K562 (cell line): ENCODE measurements around the gene DYNC2I2. TPM values are rescaled to one million over a fixed set of nuclear protein-coding genes. Genes with fewer than 3 reads are reported as not detected.

ENCODE experiments used
- ARNT ChIP-seq, 2 experiments: fragments of 450-650 bp; IDR thresholded peaks; 2 replicates each; pipeline ENCODE4 v1.6.1; 2016; ENCODE audit warnings: mild to moderate bottlenecking in 1 of 2
- BCL6 ChIP-seq: fragments of 250-450 bp; sonication (Bioruptor Pico); IDR thresholded peaks from 2 replicates; pipeline ENCODE4 v1.4.0; 2020
- CBFA2T3 ChIP-seq: fragments of 450-650 bp; IDR thresholded peaks from 2 replicates; pipeline ENCODE4 v1.6.1; 2017
- CBX3 ChIP-seq, 2 experiments: IDR thresholded peaks; 1 replicate in 1 of 2; 2 replicates in 1 of 2; pipeline ENCODE4 v1.6.1; 2012; ENCODE audit warnings: inconsistent platforms in 2 of 2, low read length in 2 of 2, borderline replicate concordance in 1 of 2, control low read depth in 1 of 2
- CCNT2 ChIP-seq: IDR thresholded peaks from 2 replicates; pipeline ENCODE4 v1.6.1; 2011; ENCODE audit warnings: borderline replicate concordance, low read depth, mild to moderate bottlenecking, moderate library complexity, mixed read lengths, low read length; ENCODE audit not compliant: insufficient read length; ENCODE audit errors: extremely low read depth
- CTBP1 ChIP-seq: fragments of 450-650 bp; IDR thresholded peaks from 2 replicates; pipeline ENCODE4 v1.6.1; 2016; ENCODE audit warnings: borderline replicate concordance
- DIDO1 ChIP-seq: fragments of 450-650 bp; IDR thresholded peaks from 2 replicates; pipeline ENCODE4 v1.6.1; 2016; ENCODE audit warnings: low read depth, missing biosample characterization, missing genetic modification characterization
- HDAC1 ChIP-seq, 2 experiments: fragments of 450-650 bp; IDR thresholded peaks; 2 replicates each; pipeline ENCODE4 v1.6.1; 2016 to 2017; ENCODE audit warnings: inconsistent platforms in 1 of 2, mild to moderate bottlenecking in 1 of 2, moderate library complexity in 1 of 2
- LARP7 ChIP-seq: fragments of 450-650 bp; IDR thresholded peaks from 2 replicates; pipeline ENCODE4 v1.6.1; 2016
- NCOA1 ChIP-seq: fragments of 450-650 bp; IDR thresholded peaks from 2 replicates; pipeline ENCODE4 v1.6.1; 2016; ENCODE audit warnings: low read depth
- NR2C1 ChIP-seq, 2 experiments: fragments of 450-650 bp; IDR thresholded peaks; 2 replicates each; pipeline ENCODE4 v1.6.1; 2017; ENCODE audit warnings: mild to moderate bottlenecking in 2 of 2, antibody characterized with exemption in 1 of 2, inconsistent platforms in 1 of 2, missing compliant biosample characterization in 1 of 2, missing genetic modification characterization in 1 of 2
- NR2C2 ChIP-seq, 2 experiments: fragments of 200-800 bp in 1 of 2; sonication (Bioruptor generic) in 1 of 2; sonication (generic) in 1 of 2; formaldehyde crosslinking in 1 of 2; IDR thresholded peaks; 2 replicates each; pipeline versions ENCODE4 v1.6.1 to v1.8.0; 2016 to 2022; ENCODE audit warnings: mild to moderate bottlenecking in 1 of 2, missing compliant biosample characterization in 1 of 2, missing genetic modification characterization in 1 of 2, missing genetic modification reagents in 1 of 2
- POLR2G ChIP-seq: fragments of 200-400 bp; formaldehyde crosslinking; IDR thresholded peaks from 2 replicates; pipeline ENCODE4 v1.6.1; 2017; ENCODE audit warnings: low read depth, mild to moderate bottlenecking, antibody characterized with exemption, low read length, moderate library complexity
- RHOXF2B ChIP-seq: fragments of 250-450 bp; sonication (Bioruptor Pico); conservative IDR thresholded peaks from 2 replicates; pipeline ENCODE4 v1.5.1; 2021
- SAFB2 ChIP-seq: fragments of 200-400 bp; formaldehyde crosslinking; IDR thresholded peaks from 2 replicates; pipeline ENCODE4 v1.6.1; 2018; ENCODE audit warnings: borderline replicate concordance, low read length, low read depth, moderate library complexity; ENCODE audit not compliant: severe bottlenecking
- SMARCA4 ChIP-seq: fragments of 450-650 bp; IDR thresholded peaks from 2 replicates; pipeline ENCODE4 v1.6.1; 2016
- TAL1 ChIP-seq: fragments of 450-650 bp; IDR thresholded peaks from 2 replicates; pipeline ENCODE4 v1.6.1; 2016; ENCODE audit warnings: mild to moderate bottlenecking
- TEAD4 ChIP-seq, 2 experiments: sonication (generic) in 1 of 2; formaldehyde crosslinking in 1 of 2; IDR thresholded peaks; 2 replicates each; pipeline versions ENCODE4 v1.6.1 to v1.8.0; 2012 to 2022; ENCODE audit warnings: borderline replicate concordance in 1 of 2, inconsistent platforms in 1 of 2, low read length in 1 of 2, mild to moderate bottlenecking in 1 of 2, missing genetic modification reagents in 1 of 2
- TRIM28 ChIP-seq: fragments of 450-650 bp; IDR thresholded peaks from 2 replicates; pipeline ENCODE4 v1.6.1; 2017
- ZNF274 ChIP-seq: IDR thresholded peaks from 2 replicates; pipeline ENCODE4 v1.6.1; 2011; ENCODE audit warnings: low read depth, mild to moderate bottlenecking, low read length, moderate library complexity, borderline replicate concordance
- ZNF589 ChIP-seq: fragments of 200-800 bp; sonication (Bioruptor generic); IDR thresholded peaks from 2 replicates; pipeline ENCODE4 v1.6.1; 2016; ENCODE audit warnings: low read depth, missing genetic modification characterization, missing compliant biosample characterization
- ZZZ3 ChIP-seq: fragments of 450-650 bp; IDR thresholded peaks from 2 replicates; pipeline ENCODE4 v1.6.1; 2016; ENCODE audit warnings: antibody characterized with exemption, mild to moderate bottlenecking, moderate library complexity
- polyA plus RNA-seq, 8 experiments: library from polyadenylated mRNA; depleted of rRNA in 4 of 8; stranded (reverse) in 5 of 8; unstranded in 3 of 8; fragments of >200 nt; fragmentation: Nextera tagmentation in 2 of 8; fragmentation: Illumina TruSeq in 1 of 8; extraction: Ambion mirVana in 2 of 8; extraction: Trizol in 1 of 8; gene quantifications; 2 replicates each; pipeline versions ENCODE4 v1.2.1 to v1.2.3, GENCODE V29; 2011 to 2014; ENCODE audit warnings: inconsistent platforms in 1 of 8, missing spikeins in 1 of 8
- total RNA-seq, 7 experiments: library from RNA; depleted of rRNA in 6 of 7; stranded (reverse); fragments of >200 nt in 6 of 7; fragmentation: Illumina TruSeq in 2 of 7; extraction: Trizol in 2 of 7; gene quantifications; 2 replicates each; pipeline versions ENCODE4 v1.2.1 to v1.2.3, GENCODE V29; 2011 to 2021; ENCODE audit warnings: low replicate concordance in 1 of 7
- TF ChIP-seq, protein P1 (sequence below), 2 experiments: fragments of 200-800 bp in 1 of 2; sonication (Bioruptor generic) in 1 of 2; sonication (generic) in 1 of 2; formaldehyde crosslinking in 1 of 2; IDR thresholded peaks in 1 of 2; conservative IDR thresholded peaks in 1 of 2; 2 replicates each; pipeline versions ENCODE4 v1.5.0 to v1.6.1; 2016 to 2020; ENCODE audit warnings: missing compliant biosample characterization in 1 of 2, missing genetic modification characterization in 1 of 2, missing genetic modification reagents in 1 of 2
- TF ChIP-seq, protein P2 (sequence below), 2 experiments: fragments of 450-650 bp; conservative IDR thresholded peaks; 2 replicates each; pipeline ENCODE4 v1.6.1; 2017; ENCODE audit warnings: mild to moderate bottlenecking in 2 of 2, moderate library complexity in 2 of 2
- TF ChIP-seq, protein P3 (sequence below): sonication (generic); formaldehyde crosslinking; IDR thresholded peaks from 2 replicates; pipeline ENCODE4 v1.8.1; 2023; ENCODE audit warnings: mild to moderate bottlenecking, missing genetic modification reagents

DYNC2I2 gene
- total and polyA plus RNA-seq, 9 of the 15 experiments (the other 6 are each of a cell fraction or from before 2014, with no cell fraction given) = 1.5 to 249 (median 70.0) TPM

DNA sequence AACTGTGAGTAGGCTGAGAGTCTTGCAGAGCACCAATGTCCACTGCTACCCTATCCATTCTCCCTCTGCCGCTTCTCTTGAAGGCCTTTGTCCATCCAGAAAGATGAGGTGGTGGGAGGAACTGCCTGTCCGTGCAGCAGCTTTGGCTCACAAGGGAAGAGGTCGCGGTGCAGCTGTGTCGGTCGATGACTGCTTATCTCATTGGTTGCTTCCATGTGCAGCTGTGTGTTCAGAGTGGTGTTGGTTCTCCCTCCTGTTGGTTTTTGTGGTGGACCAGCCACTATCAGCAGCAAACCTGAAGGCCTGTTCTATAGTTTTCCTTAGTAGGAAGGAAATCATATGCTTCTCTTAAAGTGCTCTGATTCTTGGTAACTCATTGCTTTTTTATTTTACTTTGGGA is 63.6 kb downstream of the DYNC2I2 start (continued):
- TF ChIP-seq NCOA1 (peak; percentile 48; the same call in 1 of the 2 replicates), ARNT (IDR thresholded peaks at IDR 0.05) (peak; percentile 42 to 58; a peak in 1 of 4 replicates), TRIM28 (peak; percentile 81), TAL1 (peak; percentile 94), ZZZ3 (no peak), NR2C2 (CRISPR knock-in tag; IDR thresholded peaks at IDR 0.05) (no peak), NR2C2 (tag; IDR thresholded peaks at IDR 0.05) (no peak), CCNT2 (no peak), CBFA2T3 (peak; percentile 98), ZNF274 (peak; percentile 54; the same call in 1 of the 2 replicates), ZNF589 (CRISPR knock-in tag) (no peak), SMARCA4 (peak; percentile 64), DIDO1 (tag) (no peak), RHOXF2B (CRISPR knock-in tag) (no peak), LARP7 (no peak), HDAC1 (IDR thresholded peaks at IDR 0.05) (peak in 1 of 2 experiments; percentile 87; a peak in 2 of 4 replicates), POLR2G (no peak), TEAD4 (IDR thresholded peaks at IDR 0.05; ENCODE audit: low read length) (peak; percentile 97), TEAD4 (CRISPR knock-in tag; IDR thresholded peaks at IDR 0.05; ENCODE audit: borderline replicate concordance) (no peak), NR2C1 (IDR thresholded peaks at IDR 0.05) (no peak), NR2C1 (tag; IDR thresholded peaks at IDR 0.05) (no peak), BCL6 (no peak), CBX3 (IDR thresholded peaks at IDR 0.05; ENCODE audit: borderline replicate concordance in 1 of 2, low read length in 2 of 2) (peak in 1 of 2 experiments; percentile 77; a peak in 2 of 3 replicates), SAFB2 (no peak), CTBP1 (peak; percentile 72; the same call in 1 of the 2 replicates)
- TF ChIP-seq, protein P1, sequence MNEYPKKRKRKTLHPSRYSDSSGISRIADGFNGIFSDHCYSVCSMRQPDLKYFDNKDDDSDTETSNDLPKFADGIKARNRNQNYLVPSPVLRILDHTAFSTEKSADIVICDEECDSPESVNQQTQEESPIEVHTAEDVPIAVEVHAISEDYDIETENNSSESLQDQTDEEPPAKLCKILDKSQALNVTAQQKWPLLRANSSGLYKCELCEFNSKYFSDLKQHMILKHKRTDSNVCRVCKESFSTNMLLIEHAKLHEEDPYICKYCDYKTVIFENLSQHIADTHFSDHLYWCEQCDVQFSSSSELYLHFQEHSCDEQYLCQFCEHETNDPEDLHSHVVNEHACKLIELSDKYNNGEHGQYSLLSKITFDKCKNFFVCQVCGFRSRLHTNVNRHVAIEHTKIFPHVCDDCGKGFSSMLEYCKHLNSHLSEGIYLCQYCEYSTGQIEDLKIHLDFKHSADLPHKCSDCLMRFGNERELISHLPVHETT (CRISPR knock-in tag; conservative IDR thresholded peaks at IDR 0.05 in 1 of 2, IDR thresholded peaks at IDR 0.05 in 1 of 2) = no peak
- TF ChIP-seq, protein P2, sequence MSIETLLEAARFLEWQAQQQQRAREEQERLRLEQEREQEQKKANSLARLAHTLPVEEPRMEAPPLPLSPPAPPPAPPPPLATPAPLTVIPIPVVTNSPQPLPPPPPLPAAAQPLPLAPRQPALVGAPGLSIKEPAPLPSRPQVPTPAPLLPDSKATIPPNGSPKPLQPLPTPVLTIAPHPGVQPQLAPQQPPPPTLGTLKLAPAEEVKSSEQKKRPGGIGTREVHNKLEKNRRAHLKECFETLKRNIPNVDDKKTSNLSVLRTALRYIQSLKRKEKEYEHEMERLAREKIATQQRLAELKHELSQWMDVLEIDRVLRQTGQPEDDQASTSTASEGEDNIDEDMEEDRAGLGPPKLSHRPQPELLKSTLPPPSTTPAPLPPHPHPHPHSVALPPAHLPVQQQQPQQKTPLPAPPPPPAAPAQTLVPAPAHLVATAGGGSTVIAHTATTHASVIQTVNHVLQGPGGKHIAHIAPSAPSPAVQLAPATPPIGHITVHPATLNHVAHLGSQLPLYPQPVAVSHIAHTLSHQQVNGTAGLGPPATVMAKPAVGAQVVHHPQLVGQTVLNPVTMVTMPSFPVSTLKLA (conservative IDR thresholded peaks at IDR 0.05) = peak in 1 of 2 experiments; percentile 54; a peak in 1 of 4 replicates
- TF ChIP-seq, protein P3, sequence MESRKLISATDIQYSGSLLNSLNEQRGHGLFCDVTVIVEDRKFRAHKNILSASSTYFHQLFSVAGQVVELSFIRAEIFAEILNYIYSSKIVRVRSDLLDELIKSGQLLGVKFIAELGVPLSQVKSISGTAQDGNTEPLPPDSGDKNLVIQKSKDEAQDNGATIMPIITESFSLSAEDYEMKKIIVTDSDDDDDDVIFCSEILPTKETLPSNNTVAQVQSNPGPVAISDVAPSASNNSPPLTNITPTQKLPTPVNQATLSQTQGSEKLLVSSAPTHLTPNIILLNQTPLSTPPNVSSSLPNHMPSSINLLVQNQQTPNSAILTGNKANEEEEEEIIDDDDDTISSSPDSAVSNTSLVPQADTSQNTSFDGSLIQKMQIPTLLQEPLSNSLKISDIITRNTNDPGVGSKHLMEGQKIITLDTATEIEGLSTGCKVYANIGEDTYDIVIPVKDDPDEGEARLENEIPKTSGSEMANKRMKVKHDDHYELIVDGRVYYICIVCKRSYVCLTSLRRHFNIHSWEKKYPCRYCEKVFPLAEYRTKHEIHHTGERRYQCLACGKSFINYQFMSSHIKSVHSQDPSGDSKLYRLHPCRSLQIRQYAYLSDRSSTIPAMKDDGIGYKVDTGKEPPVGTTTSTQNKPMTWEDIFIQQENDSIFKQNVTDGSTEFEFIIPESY (CRISPR knock-in tag) = 0 out of 2 replicates have a peak, but pooled peaks have one; percentile 14
